ENCODE data around the gene GNAT1. TPM values are rescaled to one million over a fixed set of nuclear protein-coding genes. Genes with fewer than 3 reads are reported as not detected.
A peak's percentile ranks its signal among the peaks of the same experiment; 100 is the strongest.

The GNAT1 gene
- total RNA-seq, 1 experiment from 2014 or later: not detected

DNA sequence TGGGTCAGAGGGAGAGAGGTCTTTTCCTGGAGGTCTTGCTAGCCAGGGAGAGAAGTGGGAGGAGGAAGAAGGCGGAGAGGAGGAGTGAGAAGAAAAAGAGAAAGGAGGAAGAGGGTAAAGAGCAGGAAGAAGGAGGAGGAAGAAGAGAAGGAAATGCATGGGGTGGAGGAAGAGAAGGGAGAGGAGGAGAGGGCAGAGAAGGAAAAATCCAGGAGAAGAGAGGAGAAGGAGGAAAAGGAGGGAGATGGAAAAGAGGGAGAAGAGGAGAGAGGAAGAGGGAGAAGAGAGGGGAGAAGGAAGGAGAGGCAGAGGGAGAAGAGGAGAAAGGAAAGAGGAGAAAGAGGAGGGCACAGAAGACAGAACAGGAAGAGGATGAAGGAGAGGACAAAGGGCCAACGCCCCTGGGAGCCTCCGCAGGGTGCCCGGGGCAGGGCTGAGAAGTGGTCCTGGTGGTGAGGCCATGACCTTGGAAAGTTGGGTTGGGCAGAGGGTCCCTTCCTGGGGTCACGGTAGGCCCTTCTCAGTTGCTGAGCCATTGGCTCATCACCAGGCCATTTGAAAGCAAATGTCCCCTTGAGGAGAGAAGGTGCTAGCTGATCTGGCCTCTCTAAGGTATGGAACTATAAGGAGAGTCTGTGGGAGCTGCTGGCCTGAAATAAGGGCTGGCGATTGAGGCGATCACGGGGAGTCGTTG is 37.5 kb upstream of the GNAT1 start:
- H2BK20ac ChIP-seq (ENCODE audit: low read depth, low read length, poor library complexity, severe bottlenecking): no peak overlapping the region
- no peak overlapping the region for H3K4ac ChIP-seq (ENCODE audit: low read depth, low read length)
- peak overlapping the region; percentile 30 for H3K4me2 ChIP-seq (ENCODE audit: insufficient read depth, insufficient read length, low read length)
- H3K9ac ChIP-seq (ENCODE audit: extremely low read depth, insufficient read length, low read length): no peak overlapping the region
- H3K4me1 ChIP-seq (ENCODE audit: insufficient read depth, low read length): peaks cover 3% of the 10 kb centered on the region
- no peak overlapping the region for H3K56ac ChIP-seq (ENCODE audit: insufficient read length, low read depth, low read length)
- no peak overlapping the region for H3K27ac ChIP-seq (ENCODE audit: insufficient read length, low read depth, low read length)
- H2BK12ac ChIP-seq (ENCODE audit: insufficient read length, low read depth, low read length): no peak overlapping the region
- no peak overlapping the region for H2BK5ac ChIP-seq (ENCODE audit: insufficient read length, low read length)
- H3K9me3 ChIP-seq (ENCODE audit: control insufficient read depth, low read depth, low read length): no peaks in the 10 kb centered on the region
- H3K23ac ChIP-seq (ENCODE audit: insufficient read length, low read depth, low read length): no peak overlapping the region
- no CpG with 5 or more reads among the region's 9 CpGs for WGBS (ENCODE audit: extremely low coverage, insufficient read length, low lambda C conversion rate)
- Mint-ChIP-seq H3K4me3 (peak overlapping the region; percentile 62 to 87), H3K9me3 (no peaks in the 10 kb centered on the region), H3K27ac (peak overlapping the region in 1 of 3 experiments; percentile 79; a peak in 1 of 7 replicates), H3K4me1 (peaks cover 61 to 73% of the 10 kb centered on the region in 2 experiments), H3K27me3 (ENCODE audit: low read depth) (peaks cover 25% of the 10 kb centered on the region), H3K36me3 (ENCODE audit: insufficient read depth in 1 of 3, low read depth in 3 of 3) (peaks cover 0 to 3% (median 2%) of the 10 kb centered on the region in 3 experiments; a peak in 2 of 7 replicates)
- no peak overlapping the region for H4K91ac ChIP-seq (ENCODE audit: insufficient read length, low read depth, low read length)
- H3K79me1 ChIP-seq (ENCODE audit: insufficient read depth, low read depth, low read length, poor library complexity, severe bottlenecking): peaks cover 2% of the 10 kb centered on the region
- no peak for TF ChIP-seq CTCF (conservative IDR thresholded peaks at IDR 0.05)
- H3K14ac ChIP-seq (ENCODE audit: insufficient read depth, low read length): no peak overlapping the region
- H2BK120ac ChIP-seq (ENCODE audit: low read depth, low read length, poor library complexity, severe bottlenecking): no peak overlapping the region
- no peak overlapping the region for H3T11ph ChIP-seq (ENCODE audit: low read length)
- H3K18ac ChIP-seq (ENCODE audit: insufficient read length, low read depth, low read length): no peak overlapping the region
- no peak overlapping the region for H2AK5ac ChIP-seq (ENCODE audit: insufficient read length, low read length)
- H4K5ac ChIP-seq (ENCODE audit: insufficient read length, low read depth, low read length): no peak overlapping the region
- no peak overlapping the region for H2AFZ ChIP-seq (ENCODE audit: low read length)
- no peaks in the 10 kb centered on the region for H3K79me2 ChIP-seq (ENCODE audit: insufficient read depth, low read length)
- H2BK15ac ChIP-seq (ENCODE audit: low read depth, low read length): no peak overlapping the region
- no peaks in the 10 kb centered on the region for H4K20me1 ChIP-seq (ENCODE audit: control insufficient read depth, insufficient read depth, insufficient read length)
- no peak for DNase-seq
- peaks cover 15% of the 10 kb centered on the region for H3K23me2 ChIP-seq (ENCODE audit: insufficient read length, low read depth, low read length, poor library complexity, severe bottlenecking)
- H3K27me3 ChIP-seq (ENCODE audit: insufficient read depth, low read length): peaks cover 7% of the 10 kb centered on the region; the same call in 1 of the 2 replicates
- no peak overlapping the region for H4K8ac ChIP-seq (replicated peaks; ENCODE audit: insufficient read length, low read depth, low read length)
